T-helper 9 cell (primary cell): ENCODE measurements around the gene PITPNM3.
"Not testable (repeated sequence)": the region's sequence is repeated elsewhere in the genome, so short reads cannot be mapped to it uniquely, and the experiment has no call there.

Experiments
- DNase-seq: peaks from one replicate; pipeline ENCODE4 v3.0.0-alpha.2; 2020

The PITPNM3 gene

DNA sequence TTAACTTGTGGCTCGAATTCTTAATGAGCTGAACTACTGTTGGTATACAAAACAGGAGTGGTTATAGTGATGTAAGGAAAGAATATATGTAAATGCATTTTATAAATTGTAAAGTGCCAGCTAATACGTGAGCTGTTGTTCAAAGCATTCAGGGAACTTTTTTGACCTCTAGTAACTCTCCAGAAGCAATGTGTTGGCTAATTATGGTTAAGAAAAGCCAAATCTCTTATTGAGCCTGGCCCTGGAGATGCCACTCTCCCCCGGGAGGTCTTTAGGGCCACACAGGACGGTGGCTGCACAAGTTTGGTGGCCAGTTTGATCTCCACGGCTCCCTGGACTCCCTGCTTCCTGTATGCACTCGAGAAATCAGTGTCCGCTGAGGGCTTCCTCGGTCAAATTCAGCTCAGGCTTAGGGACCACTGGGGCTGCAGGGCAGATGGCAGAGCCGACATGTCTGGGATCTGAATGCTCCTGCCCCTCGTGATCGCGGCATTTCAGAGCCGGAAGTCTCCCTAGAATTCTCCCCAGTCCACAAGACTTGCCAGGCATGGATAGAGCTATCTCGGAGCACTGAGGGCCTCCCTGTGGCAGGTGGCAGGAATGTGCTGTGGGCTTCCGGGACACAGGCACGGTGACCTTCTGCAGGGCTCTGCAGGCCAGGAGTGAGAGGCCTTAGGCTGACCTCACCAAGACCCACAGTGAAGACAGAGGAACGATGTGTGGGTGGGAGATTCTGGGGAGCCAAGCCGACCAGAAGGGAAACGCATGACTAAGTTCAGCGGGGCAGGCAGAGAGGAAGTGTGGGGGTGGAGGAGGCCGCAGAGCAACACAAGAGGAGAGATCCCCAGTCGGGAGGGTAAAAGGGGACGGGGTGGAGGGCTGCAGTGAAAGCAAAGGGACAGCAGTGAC lies 18.6 kb upstream of the PITPNM3 start:
- DNase-seq: no peak

DNA sequence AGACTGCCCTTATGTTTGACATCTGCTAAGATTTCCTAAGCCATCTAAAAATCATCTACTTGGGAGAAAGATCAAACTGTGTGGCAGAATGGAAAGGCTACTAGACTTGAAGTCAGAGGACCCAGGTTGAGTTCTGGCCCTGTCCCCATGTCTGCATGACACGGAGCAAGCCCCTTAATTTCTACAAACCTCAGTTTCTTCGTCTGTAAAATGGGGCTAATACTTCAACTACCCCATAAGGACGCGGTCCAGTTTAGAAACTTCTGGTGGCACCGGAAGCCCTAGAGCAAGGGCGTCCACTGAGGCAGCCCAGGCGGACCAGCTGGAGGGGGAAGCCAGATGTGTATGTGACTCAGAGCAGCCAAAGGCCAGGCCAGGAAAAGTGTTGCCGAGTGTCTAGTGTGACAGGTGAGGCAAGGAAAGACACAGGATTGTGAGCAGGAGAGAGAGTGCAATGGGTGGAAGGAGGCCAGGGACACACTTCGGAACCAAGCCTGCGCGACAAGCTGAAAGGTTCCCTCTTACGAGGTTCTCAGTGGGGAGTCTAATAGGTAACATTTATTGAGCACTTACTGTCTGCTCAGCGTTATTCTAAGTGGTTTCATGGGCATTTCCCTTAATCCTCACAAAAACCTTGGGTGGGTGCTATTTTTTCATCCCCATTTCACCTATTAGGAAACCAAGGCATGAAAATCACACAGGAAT lies 17.8 kb upstream of the PITPNM3 start:
- no peak for DNase-seq

DNA sequence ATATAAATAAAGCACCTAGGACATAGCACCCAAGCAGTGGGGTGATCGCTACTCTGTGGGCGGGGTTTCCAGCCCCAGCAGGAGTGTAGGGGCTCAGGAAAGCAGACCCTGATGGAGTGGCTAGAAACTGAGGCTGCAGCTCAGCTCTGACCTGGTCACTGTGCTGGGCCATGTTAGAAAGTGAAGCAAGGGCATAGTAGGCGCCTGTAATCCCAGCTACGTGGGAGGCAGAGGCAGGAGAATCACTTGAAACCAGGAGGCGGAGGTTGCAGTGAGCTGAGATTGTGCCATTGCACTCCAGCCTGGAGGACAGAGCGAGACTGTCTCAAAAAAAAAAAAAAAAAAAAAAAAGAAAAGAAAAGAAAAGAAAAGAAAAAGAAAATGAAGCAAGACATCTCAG lies 17.1 kb upstream of the PITPNM3 start:
- DNase-seq: not testable (repeated sequence)

- no peak for DNase-seq
These were observed 16.6 kb upstream of the PITPNM3 start for GRCh38 chr17:6572972-6573370.

DNA sequence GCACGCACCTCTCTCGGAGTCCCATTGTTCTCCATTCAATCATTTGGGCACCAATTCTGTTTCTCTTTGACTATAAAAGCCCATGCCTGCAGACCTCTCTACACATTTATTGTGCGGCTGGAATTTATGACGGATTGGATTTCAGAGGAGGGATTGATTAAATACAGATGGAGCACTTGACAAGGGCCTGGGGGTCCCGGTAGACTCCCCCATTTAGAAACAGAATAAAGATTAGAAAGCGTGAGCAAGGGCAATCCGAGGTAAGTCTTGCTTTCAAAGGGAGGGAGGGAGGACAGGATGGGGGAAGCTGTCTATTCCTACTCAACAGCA lies 15.1 kb upstream of the PITPNM3 start:
- DNase-seq: no peak

GRCh38 chr17:6570731-6571451 lies 14.5 kb upstream of the PITPNM3 start:
- no peak for DNase-seq

GRCh38 chr17:6569370-6570285 lies 13.3 kb upstream of the PITPNM3 start:
- no peak for DNase-seq

DNA sequence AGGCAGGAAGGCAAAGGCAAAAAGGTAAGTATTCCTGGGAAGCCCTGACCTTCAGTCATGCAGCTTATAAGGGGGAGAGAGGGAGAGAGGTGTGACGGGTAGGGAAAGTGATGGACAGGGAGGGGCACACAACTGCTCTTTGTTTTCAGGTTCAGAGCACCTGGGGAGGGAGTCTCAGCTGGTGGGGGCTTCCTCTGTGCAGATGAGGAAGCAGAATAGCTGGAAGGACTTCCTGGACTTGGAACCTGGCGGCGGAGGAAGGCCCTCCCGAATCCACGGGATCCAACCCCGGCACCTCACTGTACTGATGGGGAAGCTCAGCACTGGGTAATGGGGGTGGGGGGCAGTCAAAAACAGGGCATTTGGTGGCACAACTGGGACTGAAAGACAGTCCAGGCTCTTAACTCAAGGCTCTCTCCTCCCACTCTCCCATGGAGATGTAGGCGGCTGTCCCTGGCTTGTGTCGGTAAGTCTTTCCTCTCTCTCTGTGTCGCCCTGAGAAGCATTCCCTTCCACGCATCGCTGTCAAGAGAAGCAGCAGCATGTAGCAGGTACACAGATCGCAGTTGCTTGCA lies 11.9 kb upstream of the PITPNM3 start:
- DNase-seq: no peak

DNA sequence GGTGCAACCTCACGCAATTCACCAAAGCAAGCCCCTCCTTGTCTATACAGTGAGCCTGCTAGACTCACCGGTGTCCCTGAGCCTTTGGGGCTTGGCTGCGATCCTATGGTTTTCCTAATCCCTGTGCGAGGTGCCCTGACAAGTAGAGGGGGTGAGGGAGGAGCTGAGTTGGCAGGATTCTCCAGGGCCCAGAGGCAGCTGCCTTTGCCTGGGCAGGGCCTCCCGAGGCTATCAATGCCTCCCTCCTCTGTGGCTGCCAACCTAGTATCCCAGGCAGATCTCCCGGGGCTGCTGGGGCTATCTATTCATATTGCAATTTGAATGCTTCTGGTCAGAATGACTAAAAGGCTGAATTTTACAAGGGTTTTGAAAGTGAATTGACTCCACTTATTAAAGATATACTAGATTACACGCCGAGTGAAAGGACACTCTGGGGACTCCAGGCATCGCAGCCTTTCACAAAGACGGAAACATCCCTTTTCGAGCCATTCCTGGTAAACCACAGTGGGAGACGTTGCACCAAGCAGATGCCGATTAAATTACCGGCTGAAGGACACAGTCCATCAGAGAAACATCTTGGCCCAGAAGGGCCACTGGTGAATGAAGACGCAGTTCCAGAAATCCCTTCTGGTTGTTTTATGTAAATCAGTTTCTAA lies 11.3 kb upstream of the PITPNM3 start:
- no peak for DNase-seq

DNA sequence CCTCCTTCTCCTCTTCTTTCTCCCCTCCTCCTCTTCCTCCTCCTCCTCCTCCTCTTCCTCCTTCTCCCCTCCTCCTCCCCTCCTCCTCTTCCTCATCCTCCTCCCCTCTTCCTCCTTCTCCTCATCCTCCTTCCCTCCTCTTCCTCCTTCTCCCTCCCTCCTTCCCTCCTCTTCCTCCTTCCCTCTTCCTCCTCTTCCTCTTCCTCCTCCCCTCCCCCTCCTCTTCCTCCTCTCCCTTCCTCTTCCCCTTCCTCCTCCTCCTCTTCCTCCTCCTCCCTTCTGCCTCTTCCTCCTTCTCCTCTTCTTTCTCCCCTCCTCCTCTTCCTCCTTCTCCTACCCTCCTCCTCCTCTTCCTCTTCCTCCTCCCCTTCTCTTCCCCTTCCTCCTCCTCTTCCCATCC lies 5.1 kb upstream of the PITPNM3 start:
- no peak for DNase-seq

GRCh38 chr17:6560496-6560895 lies 4.1 kb upstream of the PITPNM3 start:
- no peak for DNase-seq

- DNase-seq: no peak
These were observed 3.4 kb upstream of the PITPNM3 start for GRCh38 chr17:6559753-6560215.

DNA sequence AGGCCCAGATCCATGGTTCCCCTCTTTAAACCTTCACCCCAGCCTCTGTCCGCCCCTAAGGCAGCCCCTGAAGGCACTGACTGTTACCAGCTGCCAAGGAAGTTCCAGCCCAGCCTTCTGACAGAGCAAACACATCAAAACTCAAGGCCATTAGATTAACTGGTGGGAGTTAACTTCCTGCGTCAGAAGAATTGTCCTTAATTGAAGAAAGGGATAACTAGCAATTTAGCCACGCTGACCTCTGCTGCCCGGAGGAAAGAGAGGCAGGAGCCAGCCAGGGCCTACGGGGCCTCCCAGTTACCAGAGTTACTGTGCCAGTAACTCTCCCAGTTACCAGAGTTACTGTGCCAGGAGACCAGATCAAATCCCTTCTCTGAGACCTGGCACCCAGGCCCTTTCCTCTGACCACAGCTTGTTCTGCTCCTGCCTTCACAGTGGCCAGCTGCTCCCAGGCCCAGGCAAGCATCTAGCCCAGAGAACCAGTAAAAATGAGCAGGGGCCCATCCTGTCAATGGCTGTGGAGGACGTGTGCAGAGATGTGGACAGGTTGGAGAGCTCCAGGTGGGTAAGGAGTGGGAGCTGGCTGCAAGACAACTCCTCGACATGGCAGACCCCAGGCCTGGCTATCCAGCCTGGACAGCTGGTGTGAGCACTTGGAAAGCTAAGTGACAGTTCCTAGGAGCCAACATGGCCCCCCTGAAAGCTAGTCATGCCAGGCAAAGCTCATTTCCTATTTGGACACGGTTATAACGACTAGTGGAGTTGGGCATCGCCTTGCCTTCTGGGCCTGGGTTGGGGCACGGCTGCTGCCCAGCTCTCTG lies 2.8 kb upstream of the PITPNM3 start:
- no peak for DNase-seq

DNA sequence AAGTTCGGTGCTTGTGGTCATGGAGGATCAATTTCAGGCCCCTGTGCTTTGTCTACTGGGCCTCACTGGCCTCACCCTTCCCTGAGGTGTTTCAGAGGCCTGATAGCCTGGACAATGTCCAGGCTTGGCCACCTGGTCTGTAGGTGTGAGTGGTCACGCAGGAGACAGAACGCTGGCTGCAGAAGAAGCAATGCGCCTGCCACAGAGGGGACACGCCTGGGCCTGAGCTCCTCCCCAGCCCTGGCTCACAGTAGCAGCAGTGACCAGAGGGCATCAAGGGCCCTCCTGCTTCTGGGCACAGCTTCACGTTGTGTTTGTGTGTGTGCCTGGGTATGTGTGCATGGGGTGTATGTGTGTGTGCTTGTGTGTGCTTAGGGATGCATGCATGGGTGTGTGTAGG lies 1.9 kb upstream of the PITPNM3 start:
- DNase-seq: no peak

GRCh38 chr17:6557040-6557438 lies 684 bp upstream of the PITPNM3 start:
- no peak for DNase-seq

- DNase-seq: no peak
These were observed 829 bp downstream of the PITPNM3 start for GRCh38 chr17:6555331-6556120.

DNA sequence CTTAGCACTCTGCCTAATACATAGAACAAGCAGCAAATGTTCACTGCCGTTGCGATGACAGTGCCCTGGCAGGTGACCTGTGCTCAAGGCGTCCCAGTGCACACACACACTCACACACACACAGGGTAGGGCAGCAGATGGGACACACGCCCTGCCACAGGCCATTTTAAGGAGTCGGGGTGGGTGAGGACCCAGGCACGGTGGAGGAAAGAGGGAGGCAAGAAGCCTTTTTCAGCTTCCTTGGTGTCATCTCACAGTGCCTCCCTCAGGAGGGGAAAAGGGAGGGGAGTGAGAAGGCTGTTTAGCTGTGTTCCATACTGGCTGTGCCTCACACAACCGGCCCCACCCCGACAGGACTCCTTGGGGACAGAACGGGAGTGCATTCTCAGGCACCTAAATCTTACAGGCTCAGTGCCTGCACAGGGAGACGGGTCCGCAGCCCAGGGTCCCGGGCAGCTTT lies 1.5 kb downstream of the PITPNM3 start:
- no peak for DNase-seq

DNA sequence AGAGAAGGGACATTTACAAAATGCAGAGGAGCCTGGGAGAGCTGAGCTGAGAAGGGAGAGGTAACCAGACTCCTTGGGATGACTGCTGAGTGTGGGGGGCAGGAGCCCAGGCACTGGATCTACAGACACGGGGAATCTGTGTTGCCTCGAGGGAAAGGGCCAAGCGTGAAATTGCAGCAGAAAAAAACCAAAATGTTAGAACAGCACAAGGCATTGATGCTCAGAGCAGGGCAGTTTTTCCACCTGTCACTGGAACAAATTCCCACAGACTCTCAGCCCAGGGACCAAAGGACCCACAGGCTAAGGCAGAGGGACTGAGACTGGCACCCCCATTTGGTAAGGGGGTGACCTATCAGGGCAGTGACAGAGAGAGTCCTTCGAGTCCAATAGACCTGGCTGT lies 2.0 kb downstream of the PITPNM3 start:
- DNase-seq: no peak

- no peak for DNase-seq
These were observed 4.4 kb downstream of the PITPNM3 start for GRCh38 chr17:6551869-6552531.
